Astrocyte of the spinal cord (primary cell): ENCODE data around the gene SLC15A4.
A peak's percentile ranks its signal among the peaks of the same experiment; 100 is the strongest.

ENCODE experiments used
- DNase-seq: peaks from one replicate; pipeline ENCODE4 v3.0.0; 2011; ENCODE audit warnings: low read depth, low spot score
- H3K4me3 ChIP-seq: 2 replicates; pipeline ENCODE4 v1.5.1; 2011; ENCODE audit warnings: low read depth, mild to moderate bottlenecking, low read length, moderate library complexity
- in situ Hi-C: cut with HindIII; loops from 2 replicates; pipeline ENCODE4 v1.10.0; 2017; ENCODE audit warnings: low sequenced_read_pairs
- TF ChIP-seq, protein P1 (sequence below): IDR thresholded peaks from 2 replicates; pipeline ENCODE4 v1.5.1; 2012; ENCODE audit warnings: low read depth, mild to moderate bottlenecking, low read length, inconsistent platforms

The SLC15A4 gene

DNA sequence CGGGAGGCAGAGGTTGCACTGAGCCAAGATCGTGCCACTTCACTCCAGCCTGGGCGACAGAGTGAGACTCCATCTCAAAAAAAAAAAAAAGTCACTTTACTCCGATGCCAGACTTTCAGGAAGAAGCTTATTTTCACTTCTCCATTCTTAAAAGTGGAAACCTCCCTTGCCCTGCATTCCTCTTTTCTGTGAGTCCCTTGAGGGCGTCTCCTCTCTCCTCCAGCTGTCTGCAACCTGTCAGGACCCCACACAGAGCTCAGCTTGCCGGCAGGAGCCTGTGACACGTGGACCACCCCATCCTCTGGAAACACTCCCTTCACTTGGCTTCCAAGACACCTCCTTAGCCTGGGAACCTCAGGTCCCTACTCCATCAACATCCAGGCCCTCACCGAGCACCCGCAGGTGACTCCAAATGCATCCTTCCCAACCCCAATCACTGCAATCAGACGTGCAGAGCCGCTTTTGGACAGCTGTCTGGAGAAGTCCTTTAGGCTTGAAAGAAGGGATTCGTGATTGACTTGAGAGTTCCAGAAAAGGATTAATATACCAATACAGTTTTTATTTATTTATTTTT lies 34.3 kb downstream of the SLC15A4 start:
- in situ Hi-C loops, result no loop called here
- H3K4me3 ChIP-seq, result no peak overlapping the region
- DNase-seq, result no peak
- TF ChIP-seq, protein P1, sequence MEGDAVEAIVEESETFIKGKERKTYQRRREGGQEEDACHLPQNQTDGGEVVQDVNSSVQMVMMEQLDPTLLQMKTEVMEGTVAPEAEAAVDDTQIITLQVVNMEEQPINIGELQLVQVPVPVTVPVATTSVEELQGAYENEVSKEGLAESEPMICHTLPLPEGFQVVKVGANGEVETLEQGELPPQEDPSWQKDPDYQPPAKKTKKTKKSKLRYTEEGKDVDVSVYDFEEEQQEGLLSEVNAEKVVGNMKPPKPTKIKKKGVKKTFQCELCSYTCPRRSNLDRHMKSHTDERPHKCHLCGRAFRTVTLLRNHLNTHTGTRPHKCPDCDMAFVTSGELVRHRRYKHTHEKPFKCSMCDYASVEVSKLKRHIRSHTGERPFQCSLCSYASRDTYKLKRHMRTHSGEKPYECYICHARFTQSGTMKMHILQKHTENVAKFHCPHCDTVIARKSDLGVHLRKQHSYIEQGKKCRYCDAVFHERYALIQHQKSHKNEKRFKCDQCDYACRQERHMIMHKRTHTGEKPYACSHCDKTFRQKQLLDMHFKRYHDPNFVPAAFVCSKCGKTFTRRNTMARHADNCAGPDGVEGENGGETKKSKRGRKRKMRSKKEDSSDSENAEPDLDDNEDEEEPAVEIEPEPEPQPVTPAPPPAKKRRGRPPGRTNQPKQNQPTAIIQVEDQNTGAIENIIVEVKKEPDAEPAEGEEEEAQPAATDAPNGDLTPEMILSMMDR, result no peak

DNA sequence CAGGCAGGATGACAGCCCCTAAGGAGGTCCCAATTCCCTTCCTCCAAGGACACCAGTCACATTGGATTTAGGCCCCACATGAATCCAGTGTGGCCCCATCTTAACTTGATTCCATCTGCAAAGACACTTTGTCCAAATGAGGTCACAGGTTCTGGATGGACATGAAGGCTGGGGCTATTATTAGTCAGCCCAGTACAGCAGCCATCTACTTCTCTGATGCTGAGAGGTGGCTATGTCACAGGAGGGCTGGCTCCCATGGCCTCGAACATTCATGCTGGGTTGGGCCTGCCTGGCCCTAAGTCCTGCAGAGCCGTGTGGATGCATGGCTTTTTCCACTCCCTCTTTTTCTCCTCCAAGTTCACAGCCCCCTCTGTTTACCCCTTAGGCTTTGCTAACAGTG lies 35.9 kb downstream of the SLC15A4 start:
- no peak for DNase-seq
- no peak overlapping the region for H3K4me3 ChIP-seq
- in situ Hi-C loops, result no loop called here
- TF ChIP-seq, protein P1, result no peak

DNA sequence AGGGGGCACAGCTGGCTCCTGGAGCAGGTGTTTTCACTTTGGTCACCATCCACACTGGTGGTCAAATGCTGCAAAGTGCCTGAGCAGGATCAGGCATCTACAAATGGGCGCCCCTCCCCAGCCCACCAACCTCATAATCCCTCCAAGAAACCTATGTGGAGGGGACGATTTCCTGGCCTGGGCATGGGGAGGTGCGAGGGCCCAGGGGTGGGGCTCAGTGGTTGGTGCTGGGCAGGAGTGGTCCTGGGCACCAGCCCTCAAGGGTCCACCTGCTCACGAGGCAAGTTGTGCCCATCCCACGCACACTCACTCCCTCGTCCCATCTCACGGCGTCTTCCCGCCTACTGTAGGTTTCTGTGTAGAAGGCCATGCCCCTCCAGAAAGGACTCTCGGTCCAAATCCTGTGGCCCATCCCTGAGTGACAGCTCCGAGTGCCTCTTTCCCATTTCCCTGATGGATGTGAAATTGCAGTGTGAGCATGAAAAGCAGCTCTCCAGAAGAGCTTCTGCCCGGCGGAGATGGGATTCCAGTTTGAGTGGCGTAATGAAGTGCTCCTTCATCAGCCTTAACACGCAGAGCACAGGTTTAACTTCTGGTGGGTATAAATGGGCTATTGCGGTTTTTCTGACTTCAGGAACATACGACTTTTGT lies 36.9 kb downstream of the SLC15A4 start:
- H3K4me3 ChIP-seq, result no peak overlapping the region
- TF ChIP-seq, protein P1, result no peak
- in situ Hi-C loops, result no loop called here
- DNase-seq, result no peak

DNA sequence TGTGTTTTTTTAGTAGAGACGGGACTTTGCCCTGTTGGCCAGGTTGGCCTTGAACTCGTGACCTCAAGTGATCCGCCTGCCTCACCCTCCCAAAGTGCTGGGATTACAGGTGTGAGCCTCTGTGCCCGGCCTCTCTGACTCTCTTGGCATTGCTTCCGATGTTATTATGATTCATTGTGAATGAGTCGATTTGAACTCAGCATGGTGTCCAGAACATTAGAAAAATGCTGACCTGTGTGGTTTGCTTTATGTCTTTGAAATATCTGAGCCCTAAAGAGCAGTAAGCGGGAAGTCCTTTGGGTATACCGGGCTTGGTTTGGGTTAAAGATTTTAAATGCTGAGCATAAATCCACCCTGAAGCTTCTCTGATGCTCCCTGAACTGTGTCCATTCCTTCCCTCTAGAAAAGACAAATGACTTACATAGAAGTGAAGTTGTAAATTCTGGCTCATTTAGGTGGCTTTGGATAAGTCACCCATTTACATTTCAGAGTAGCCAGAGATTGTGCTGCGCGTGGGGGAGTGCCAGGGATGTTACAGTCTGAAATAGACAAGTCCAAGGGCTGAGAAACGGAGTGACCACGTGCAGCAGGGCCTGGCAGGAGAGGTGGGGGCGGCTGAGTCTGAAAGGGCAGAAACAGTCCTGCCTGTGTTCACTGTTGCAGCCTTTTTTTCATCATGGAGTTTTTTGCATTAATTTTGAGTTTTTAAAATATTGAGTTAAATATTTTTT lies 39.6 kb downstream of the SLC15A4 start:
- peak; percentile 77 for DNase-seq
- no peak overlapping the region for H3K4me3 ChIP-seq
- in situ Hi-C loops, result no loop called here
- TF ChIP-seq, protein P1, result no peak

DNA sequence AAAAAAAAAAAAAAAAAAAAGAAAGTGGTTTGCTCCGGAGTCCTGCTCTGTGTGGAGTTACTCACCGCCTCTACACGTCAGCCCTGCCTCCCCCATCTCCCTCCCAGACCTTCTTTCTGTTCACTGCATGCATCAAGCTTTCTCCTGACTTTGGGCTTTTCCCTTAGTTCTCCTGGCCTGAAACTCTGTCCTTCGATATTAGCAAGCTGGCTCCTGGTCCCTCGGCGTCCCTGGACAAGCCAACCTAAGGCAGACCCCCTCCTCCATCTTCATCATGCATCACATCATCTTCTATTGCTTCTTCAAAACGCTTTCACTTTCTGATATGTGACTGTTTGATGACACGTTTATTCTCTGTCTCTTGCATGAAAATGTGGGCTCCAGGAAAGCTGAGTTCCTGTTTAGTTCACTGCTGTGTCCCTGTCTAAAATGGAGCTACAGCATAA lies 40.6 kb downstream of the SLC15A4 start:
- TF ChIP-seq, protein P1, result no peak
- in situ Hi-C loops, result no loop called here
- DNase-seq, result peak; percentile 48
- no peak overlapping the region for H3K4me3 ChIP-seq

DNA sequence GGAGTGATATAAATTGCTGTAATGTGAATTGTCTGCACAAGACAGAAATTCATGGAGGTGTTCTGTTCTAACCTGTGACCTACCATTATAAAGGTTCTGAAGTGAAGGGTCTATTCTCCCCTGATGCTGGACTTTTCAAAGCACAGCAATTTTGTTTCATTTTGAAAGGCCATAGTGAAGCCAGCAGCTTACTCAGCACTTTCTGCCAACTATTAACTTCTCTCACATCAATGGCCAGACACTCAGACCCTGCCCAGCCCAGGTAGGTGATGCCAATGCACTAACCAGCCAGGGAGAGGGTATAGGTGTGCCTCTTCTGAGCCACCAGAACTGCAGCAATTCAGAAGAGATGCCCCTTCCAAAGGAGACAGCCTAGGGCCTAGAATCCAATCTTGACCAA lies 43.9 kb downstream of the SLC15A4 start:
- no peak for DNase-seq
- in situ Hi-C loops, result no loop called here
- TF ChIP-seq, protein P1, result no peak
- no peak overlapping the region for H3K4me3 ChIP-seq
